NCI-H146 treated with DMSO at 0.1 percent for 48 hours (cell line): ENCODE measurements around the gene OR1K1.
A peak's percentile ranks its signal among the peaks of the same experiment; 100 is the strongest.
"Not testable (repeated sequence)": the region's sequence is repeated elsewhere in the genome, so short reads cannot be mapped to it uniquely, and the experiment has no call there.

Experiments used
- DNase-seq: peaks from one replicate; lab custom pipeline; 2025; ENCODE audit not compliant: unreplicated experiment; lab: John Stamatoyannopoulos, UW

The OR1K1 gene

DNA sequence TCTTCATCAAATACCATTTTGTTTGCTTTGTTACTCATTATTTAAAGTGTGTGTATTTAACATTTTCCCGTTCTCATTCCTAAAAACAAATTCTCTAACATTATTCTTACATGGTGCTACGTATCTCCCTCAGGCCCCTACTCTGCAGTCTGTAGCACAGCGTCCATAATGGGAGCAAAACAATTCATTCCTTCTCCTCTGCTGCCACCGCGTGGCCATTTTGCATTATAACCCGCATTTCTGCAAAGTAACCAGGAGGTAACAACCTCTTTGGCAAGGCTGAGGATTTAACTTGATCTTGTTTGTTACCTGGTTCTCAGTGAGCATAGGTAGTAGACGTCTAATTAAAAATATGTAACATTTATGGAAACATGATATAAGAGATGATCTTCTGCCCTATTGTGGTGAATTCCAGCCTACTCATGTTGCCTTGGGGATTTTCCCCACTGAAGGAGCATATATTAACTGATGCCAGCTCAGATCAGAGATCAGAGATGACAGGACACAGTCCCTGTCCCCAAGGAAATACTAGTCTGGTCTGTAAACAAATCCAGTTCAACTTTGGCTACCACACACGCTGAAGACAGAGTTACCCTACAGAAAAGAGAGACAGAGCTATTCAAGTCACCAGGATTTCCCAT is 10.5 kb downstream of the OR1K1 start:
- DNase-seq = peak; percentile 63

DNA sequence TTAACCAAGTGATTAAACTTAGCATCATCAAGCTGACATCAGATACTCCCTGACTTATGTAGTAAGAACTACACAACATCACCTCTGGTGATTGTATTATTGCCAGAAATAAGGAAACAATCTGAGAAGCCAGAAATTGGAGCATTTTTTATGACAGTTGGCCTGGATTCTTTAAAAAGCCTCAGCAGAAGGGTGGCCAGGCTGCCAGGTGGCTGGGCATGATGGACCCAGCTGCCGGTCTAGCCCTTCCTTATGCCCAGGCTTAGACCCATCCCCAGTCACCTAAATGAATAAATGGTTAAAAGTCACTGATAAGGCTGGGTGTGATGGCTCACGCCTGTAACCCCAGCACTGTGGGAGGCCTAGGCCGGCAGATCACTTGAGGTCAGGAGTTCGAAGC is 12.8 kb downstream of the OR1K1 start:
- no peak for DNase-seq

- DNase-seq = no peak
Measured at GRCh38 chr9:122814545-122814944, 14.6 kb downstream of the OR1K1 start.

DNA sequence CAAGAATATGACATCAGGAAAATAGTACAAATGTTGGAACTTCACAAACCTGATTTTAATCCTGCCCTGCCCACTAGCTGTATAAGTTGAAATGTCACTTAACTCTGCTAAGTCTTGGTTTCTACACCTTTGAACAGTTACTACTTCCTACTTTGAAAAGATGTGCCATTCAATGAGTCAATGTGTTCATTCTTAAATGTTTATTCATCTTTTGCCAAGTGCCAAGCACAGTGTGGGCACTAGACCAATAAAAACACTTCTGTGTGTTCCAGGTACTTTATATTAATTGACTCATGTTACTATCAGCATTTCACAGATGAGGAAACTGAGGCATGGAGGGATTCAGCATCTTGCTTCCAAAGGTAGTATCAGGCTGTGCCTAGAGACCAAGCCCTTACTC is 15.6 kb downstream of the OR1K1 start:
- DNase-seq = no peak

DNA sequence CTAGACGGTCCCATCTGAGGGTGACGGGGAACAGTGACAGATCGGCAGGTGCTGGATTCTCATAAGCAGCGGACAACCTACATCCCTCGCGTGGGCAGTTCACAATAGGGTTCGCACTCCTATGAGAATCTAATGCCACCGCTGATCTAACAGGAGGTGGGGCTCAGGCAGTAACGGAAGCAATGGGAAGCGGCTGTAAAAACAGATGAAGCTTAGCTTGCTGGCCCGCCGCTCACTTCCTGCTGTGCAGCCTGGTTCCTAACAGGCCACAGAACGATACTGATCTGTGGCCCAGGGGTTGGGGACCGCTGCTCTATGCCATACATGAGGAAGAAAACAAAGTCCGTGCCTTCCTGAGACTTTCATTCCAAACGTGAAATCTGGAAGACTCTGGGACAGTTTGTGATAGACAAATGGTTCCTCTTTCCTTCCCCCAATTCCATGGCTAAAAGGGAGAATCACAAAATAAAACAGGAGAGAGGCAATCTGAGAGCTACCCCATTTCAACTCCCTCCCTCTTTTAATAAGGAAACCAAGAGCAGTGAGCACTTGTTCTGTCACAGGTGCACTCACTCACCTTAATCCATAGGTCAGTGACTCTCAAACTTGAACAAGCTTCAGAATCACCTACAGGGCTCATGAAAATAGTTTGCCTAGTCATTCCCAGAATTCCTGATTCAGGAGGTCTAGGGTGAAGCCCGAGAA is 16.4 kb downstream of the OR1K1 start:
- no peak for DNase-seq

DNA sequence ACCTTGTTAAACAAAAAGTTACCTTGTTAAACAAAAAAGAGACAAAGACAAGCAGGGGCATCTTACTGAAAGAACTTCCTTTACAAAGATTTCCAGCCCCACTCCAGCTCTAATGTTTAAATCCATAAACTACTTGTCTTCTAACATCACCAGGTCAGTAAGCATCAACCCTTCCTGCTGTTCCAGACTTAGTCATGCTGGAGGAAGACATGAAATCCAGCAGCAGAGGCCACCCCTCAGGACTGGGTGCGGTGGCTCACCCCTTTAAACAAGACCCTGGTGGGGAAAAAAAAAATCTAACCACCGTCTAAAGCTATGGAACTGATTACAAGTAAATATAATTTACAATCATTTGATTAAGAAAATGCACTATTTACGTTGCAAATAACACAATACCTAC is 19.4 kb downstream of the OR1K1 start:
- DNase-seq = no peak

GRCh38 chr9:122819791-122820489 is 20.0 kb downstream of the OR1K1 start:
- DNase-seq = no peak

DNA sequence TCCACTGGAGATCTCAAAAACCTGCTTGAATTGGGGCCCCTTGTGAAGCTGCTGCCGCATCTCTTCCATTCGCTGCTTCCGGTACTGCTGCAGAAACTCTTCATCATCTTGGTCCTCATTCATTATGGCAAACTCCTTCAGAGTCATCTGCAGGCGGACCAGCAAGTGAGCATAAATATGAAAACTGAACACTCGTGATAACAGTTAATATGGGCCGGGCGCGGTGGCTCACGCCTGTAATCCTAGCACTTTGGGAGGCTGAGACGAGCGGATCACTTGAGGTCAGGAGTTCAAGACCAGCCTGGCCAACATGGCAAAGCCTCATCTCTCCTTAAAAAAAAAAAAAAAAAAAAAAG is 20.5 kb downstream of the OR1K1 start:
- no peak for DNase-seq

GRCh38 chr9:122821278-122821943 is 21.5 kb downstream of the OR1K1 start:
- DNase-seq = no peak

- no peak for DNase-seq
Measured at GRCh38 chr9:122822056-122822455, 22.1 kb downstream of the OR1K1 start.

DNA sequence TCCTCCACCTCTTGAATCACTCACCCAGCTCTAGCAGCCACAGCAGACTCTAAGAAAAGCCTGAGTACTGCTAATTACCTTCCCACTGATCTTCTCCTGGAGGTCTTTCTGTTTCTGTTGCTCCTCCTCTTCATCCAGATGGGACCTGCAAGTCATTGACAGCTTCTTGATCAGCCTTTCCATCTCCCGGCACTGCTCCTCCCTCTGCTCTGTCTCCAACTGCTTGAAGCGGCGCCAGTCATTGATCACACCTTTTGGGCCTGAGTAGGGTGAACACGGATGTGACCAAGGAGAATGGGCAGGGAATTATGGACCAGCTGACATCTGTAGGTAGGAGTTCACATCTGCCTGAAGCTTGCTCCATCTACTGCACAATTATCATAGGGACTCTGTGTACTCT is 23.0 kb downstream of the OR1K1 start:
- no peak for DNase-seq

DNA sequence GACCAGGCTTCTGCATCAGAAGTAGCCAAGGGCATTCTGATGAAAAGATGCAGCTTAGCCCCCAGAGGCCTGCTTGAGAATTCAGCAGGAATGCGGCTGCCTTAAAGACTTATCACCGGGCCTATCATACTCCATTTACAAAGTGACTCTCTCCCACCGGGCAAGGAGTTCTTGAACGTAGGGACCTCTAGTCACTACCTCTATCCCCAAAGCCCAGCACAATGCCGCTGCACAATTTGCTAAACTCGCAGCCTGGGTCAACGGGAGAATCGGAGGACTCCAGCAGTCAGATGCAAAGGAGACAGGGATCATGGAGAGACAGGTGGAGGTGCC is 27.8 kb downstream of the OR1K1 start:
- no peak for DNase-seq

DNA sequence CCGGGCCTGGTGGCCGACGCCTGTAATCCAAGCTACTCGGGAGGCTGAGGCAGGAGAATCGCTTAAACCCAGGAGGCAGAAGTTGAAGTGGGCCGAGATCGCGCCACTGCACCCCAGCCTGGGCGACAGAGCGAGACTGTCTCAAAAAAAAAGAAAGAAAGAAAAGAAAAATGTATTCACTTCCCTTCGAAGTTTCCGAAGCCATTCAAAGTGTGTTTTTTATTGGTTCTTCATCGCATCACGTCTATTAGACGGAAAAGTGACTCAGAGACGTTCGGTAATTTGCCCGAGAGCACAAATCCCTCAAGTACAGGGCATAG is 29.0 kb downstream of the OR1K1 start:
- DNase-seq = not testable (repeated sequence)

DNA sequence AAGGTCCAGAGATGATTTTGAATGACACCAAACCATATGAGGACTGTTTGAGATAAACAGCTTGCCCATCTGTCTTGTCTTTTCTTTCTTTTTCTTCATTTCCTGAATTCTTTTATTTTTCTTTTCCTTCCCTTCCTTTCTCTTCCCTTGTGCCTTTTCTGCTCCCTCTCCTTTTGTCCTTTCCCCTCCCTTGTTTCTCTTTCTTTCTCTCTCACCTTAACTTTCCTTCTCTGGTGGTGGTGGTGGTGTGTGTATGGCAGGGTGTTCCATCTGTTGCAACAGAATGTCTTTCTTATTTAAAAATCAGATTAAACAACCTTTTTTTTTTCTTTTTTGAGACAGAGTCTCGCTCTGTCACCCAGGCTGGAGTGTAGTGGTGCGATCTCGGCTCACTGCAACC is 32.3 kb downstream of the OR1K1 start:
- DNase-seq = no peak

- DNase-seq = no peak
Measured at GRCh38 chr9:122835313-122835731, 35.4 kb downstream of the OR1K1 start.

DNA sequence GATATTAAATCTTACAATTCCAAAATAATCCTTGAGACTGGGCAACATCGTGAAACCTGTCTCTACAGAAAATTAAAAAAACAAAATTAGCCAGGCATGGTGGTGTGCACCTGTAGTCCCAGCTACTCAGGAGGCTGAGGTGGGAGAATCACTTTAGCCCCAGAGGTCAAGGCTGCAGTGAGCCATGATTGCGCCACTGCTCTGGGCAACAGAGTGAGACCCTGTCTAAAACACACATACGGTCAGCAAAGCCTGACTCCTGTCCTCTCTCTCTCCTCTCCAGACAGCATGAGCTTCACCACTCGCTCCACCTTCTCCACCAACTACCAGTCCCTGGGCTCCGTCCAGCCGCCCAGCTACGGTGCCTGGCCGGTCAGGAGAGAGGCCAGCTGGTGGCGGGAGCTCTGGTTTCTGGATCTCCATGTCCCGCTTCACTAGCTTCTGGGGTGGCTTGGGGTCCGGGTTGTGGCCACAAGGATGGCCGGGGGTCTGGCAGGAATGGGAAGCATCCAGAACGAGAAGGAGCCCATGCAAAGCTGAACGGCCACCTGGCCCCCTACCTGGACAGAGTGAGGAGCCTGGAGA is 37.4 kb downstream of the OR1K1 start:
- no peak for DNase-seq

DNA sequence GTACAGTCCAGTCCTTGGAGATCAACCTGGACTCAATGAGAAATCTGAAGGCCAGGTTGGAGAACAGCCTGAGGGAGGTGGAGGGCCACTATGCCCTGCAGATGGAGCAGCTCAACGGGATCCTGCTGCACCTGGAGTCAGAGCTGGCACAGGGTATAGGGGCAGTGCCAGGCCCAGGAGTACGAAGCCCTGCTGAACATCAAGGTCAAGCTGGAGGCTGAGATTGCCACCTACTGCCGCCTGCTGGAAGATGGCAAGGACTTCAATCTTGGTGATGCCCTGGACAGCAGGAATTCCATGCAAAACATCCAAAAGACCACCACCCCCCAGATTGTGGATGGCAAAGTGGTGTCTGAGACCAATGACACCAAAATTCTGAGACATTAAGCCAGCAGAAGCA is 38.5 kb downstream of the OR1K1 start:
- not testable (repeated sequence) for DNase-seq

DNA sequence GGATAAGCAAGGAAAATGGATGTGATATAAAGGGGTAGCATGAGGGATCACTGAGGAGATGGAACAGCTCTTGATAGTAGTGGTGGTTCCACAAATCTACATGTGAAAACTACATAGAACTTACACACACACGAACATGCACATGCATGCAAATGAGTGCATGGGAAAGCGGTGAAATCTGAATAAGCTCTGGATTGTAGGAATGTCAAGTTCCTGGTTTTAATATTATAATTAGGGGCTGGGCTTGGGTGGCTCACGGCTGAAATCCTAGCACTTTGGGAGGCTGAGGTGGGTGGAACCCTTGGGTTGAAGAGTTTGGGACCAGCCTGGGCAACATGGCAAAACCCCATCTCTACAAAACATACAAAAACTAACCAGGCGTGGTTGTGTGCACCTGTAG is 41.6 kb downstream of the OR1K1 start:
- no peak for DNase-seq

DNA sequence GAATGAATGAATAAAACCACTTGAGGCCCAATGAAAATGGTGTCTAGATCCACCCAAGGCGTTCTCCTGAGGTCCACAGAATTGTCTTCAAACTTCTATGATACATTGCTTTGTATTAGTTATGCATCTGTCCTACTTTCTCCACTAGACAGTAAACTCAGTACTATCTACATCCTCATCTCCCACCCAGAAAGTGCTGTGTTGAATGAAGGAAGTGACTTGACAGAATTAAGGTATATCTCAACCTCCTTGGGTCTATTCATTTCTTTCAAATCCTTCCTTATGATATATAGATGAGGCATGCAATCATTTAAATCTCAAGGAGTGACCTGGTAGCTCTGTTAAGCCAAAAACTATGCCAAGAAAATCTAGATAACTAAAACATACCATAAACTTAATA is 44.2 kb downstream of the OR1K1 start:
- DNase-seq = no peak

DNA sequence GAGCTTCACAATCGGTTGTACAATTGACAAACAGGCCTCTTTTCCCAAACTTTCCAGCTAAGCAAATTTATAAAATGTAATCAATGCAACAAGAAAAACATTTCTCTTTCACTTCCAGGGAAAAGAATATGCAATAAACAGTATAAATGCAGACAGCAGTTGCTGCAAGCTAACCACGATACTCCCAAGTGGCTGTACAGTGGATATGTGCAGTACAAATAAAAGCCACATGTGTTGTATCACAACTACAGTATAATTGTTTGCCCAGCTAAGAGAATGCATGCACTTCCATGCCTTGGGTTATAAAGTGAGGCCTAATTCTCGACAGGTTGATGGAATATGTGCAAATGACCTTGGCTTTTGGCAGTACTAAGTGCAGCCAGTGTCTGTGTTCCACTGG is 45.2 kb downstream of the OR1K1 start:
- no peak for DNase-seq

DNA sequence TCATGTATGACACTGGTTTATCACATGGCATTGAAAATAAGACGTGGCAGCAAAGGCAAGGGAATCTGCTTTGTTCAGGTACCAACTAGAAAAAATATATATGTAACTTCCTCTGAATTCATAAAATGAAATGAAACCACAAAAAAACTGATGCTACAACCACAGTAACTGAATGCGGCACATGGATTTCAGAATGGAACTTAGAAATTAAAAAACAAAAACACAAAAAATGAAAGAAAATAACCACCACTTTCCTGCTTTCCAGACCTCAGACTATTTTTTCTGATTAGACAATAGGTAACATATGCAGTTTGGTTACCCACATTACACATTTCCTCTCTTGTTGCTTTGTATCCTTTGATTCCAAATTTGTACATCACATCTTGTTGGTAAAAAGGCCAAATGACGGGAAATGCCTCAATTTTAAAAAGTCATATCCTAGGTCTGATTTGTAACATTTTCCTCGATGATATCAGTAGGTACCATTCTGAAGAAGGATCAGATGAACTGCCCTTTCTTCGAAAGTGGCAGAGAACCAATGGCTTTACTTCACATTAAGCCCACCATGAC is 46.5 kb downstream of the OR1K1 start:
- DNase-seq = no peak
